ENCODE results near the gene BEST1. TPM values are rescaled to one million over a fixed set of nuclear protein-coding genes. Genes with fewer than 3 reads are reported as not detected.
"Not testable (repeated sequence)": the region's sequence is repeated elsewhere in the genome, so short reads cannot be mapped to it uniquely, and the experiment has no call there.

Gene BEST1
- polyA plus RNA-seq, 3 donors = 3.5 to 5.1 (median 4.6) TPM

- DNase-seq (ENCODE audit: extremely low read depth in 1 of 11, low read depth in 9 of 11, low spot score in 4 of 11) = no peak
Measured at GRCh38 chr11:61930933-61931332, 19.2 kb upstream of the BEST1 start.

GRCh38 chr11:61935861-61936260 lies 14.3 kb upstream of the BEST1 start:
- DNase-seq (ENCODE audit: extremely low read depth in 1 of 11, low read depth in 9 of 11, low spot score in 4 of 11) = no peak

- DNase-seq (ENCODE audit: extremely low read depth in 1 of 11, low read depth in 9 of 11, low spot score in 4 of 11) = no peak
Measured at GRCh38 chr11:61940466-61940865, 9.7 kb upstream of the BEST1 start.

- no peak for DNase-seq (ENCODE audit: extremely low read depth in 1 of 11, low read depth in 9 of 11, low spot score in 4 of 11)
Measured at GRCh38 chr11:61945191-61945590, 5.0 kb upstream of the BEST1 start.

GRCh38 chr11:61946894-61947293 lies 3.3 kb upstream of the BEST1 start:
- no peak for DNase-seq (ENCODE audit: extremely low read depth in 1 of 11, low read depth in 9 of 11, low spot score in 4 of 11)

GRCh38 chr11:61947486-61948210 lies 2.5 kb upstream of the BEST1 start:
- peak in 5 of 11 donors; percentile 71 to 80 (median 76) for DNase-seq (ENCODE audit: extremely low read depth in 1 of 11, low read depth in 9 of 11, low spot score in 4 of 11)

GRCh38 chr11:61948505-61948904 lies 1.6 kb upstream of the BEST1 start:
- DNase-seq (ENCODE audit: extremely low read depth in 1 of 11, low read depth in 9 of 11, low spot score in 4 of 11) = no peak

- peak in 1 of 11 donors; percentile 54 for DNase-seq (ENCODE audit: extremely low read depth in 1 of 11, low read depth in 9 of 11, low spot score in 4 of 11)
Measured at GRCh38 chr11:61949169-61950034, 749 bp upstream of the BEST1 start.

GRCh38 chr11:61951484-61952135 lies 1.5 kb downstream of the BEST1 start:
- no peak for DNase-seq (ENCODE audit: extremely low read depth in 1 of 11, low read depth in 9 of 11, low spot score in 4 of 11)

- no peak for DNase-seq (ENCODE audit: extremely low read depth in 1 of 11, low read depth in 9 of 11, low spot score in 4 of 11)
Measured at GRCh38 chr11:61952882-61953281, 2.7 kb downstream of the BEST1 start.

GRCh38 chr11:61953632-61954031 lies 3.5 kb downstream of the BEST1 start:
- DNase-seq (ENCODE audit: extremely low read depth in 1 of 11, low read depth in 9 of 11, low spot score in 4 of 11) = not testable (repeated sequence)

GRCh38 chr11:61954106-61954850 lies 4.1 kb downstream of the BEST1 start:
- no peak for DNase-seq (ENCODE audit: extremely low read depth in 1 of 11, low read depth in 9 of 11, low spot score in 4 of 11)

GRCh38 chr11:61954851-61955421 lies 4.8 kb downstream of the BEST1 start:
- DNase-seq (ENCODE audit: extremely low read depth in 1 of 11, low read depth in 9 of 11, low spot score in 4 of 11) = peak in 1 of 11 donors; percentile 38

GRCh38 chr11:61955422-61956135 lies 5.4 kb downstream of the BEST1 start:
- DNase-seq (ENCODE audit: extremely low read depth in 1 of 11, low read depth in 9 of 11, low spot score in 4 of 11) = no peak

- no peak for DNase-seq (ENCODE audit: extremely low read depth in 1 of 11, low read depth in 9 of 11, low spot score in 4 of 11)
Measured at GRCh38 chr11:61956191-61957020, 6.3 kb downstream of the BEST1 start.

GRCh38 chr11:61957021-61957770 lies 7.0 kb downstream of the BEST1 start:
- no peak for DNase-seq (ENCODE audit: extremely low read depth in 1 of 11, low read depth in 9 of 11, low spot score in 4 of 11)

- DNase-seq (ENCODE audit: extremely low read depth in 1 of 11, low read depth in 9 of 11, low spot score in 4 of 11) = no peak
Measured at GRCh38 chr11:61958590-61958989, 8.4 kb downstream of the BEST1 start.

Data from renal cortex interstitium (tissue), 11 donors.